PC-9 (cell line): ENCODE measurements around the gene HBG1. TPM values are rescaled to one million over a fixed set of nuclear protein-coding genes. Genes with fewer than 3 reads are reported as not detected.

ENCODE experiments used
- BruUV-seq: library from RNA; stranded (reverse); fragments of 400-500 nt; replicated peaks from 2 replicates; lab custom pipeline; 2021; lab: Mats Ljungman, UMichigan
- CTCF ChIA-PET: fragments of 300-600 bp; sonication (Branson Sonifier 250); formaldehyde crosslinking; loops from one replicate; lab custom pipeline; 2022; ENCODE audit warnings: antibody characterized with exemption; lab: Charles Lee
- POLR2A ChIA-PET: fragments of 300-600 bp; sonication (Branson Sonifier 250); formaldehyde crosslinking; loops from one replicate; lab custom pipeline; 2022; ENCODE audit warnings: antibody characterized with exemption; ENCODE audit not compliant: unreplicated experiment; lab: Charles Lee
- DNase-seq, 2 experiments: peaks; one replicate each; pipeline versions ENCODE4 v3.0.0 to v3.0.0-alpha.2; 2015 to 2022; ENCODE audit warnings: mixed read lengths in 1 of 2
- H2AFZ ChIP-seq: fragments of 200-600 bp; sonication (generic); 2 replicates; pipeline ENCODE4 v1.8.1; 2017; ENCODE audit warnings: antibody characterized with exemption
- H3F3A ChIP-seq: fragments of 200-600 bp; sonication (generic); 2 replicates; pipeline ENCODE4 v1.8.1; 2017; ENCODE audit warnings: antibody characterized with exemption, mild to moderate bottlenecking, low read depth; ENCODE audit not compliant: insufficient read depth
- H3K27ac ChIP-seq: fragments of 200-600 bp; sonication (generic); 2 replicates; pipeline ENCODE4 v1.6.1; 2016; ENCODE audit warnings: mixed run types
- H3K27me3 ChIP-seq: fragments of 200-600 bp; sonication (generic); 2 replicates; pipeline ENCODE4 v1.6.1; 2016; ENCODE audit warnings: low read depth, mixed run types; ENCODE audit not compliant: insufficient read depth
- H3K36me3 ChIP-seq: fragments of 200-600 bp; sonication (generic); 2 replicates; pipeline ENCODE4 v1.6.1; 2016; ENCODE audit warnings: low read depth, mixed run types
- H3K4me1 ChIP-seq: fragments of 200-600 bp; sonication (generic); replicated peaks from 2 replicates; pipeline ENCODE4 v1.6.1; 2016; ENCODE audit warnings: mixed run types; ENCODE audit not compliant: insufficient read depth
- H3K4me2 ChIP-seq: fragments of 200-600 bp; sonication (generic); 2 replicates; pipeline ENCODE4 v1.6.1; 2017; ENCODE audit warnings: mixed run types
- H3K4me3 ChIP-seq: fragments of 200-600 bp; sonication (generic); 2 replicates; pipeline ENCODE4 v1.6.1; 2016; ENCODE audit warnings: mixed run types
- H3K79me2 ChIP-seq: fragments of 200-600 bp; sonication (generic); 2 replicates; pipeline ENCODE4 v1.6.1; 2017; ENCODE audit warnings: low read depth, mixed run types
- H3K9me2 ChIP-seq: fragments of 200-600 bp; sonication (generic); 2 replicates; pipeline ENCODE4 v1.8.1; 2017; ENCODE audit warnings: mild to moderate bottlenecking; ENCODE audit not compliant: insufficient read depth
- H3K9me3 ChIP-seq: fragments of 200-600 bp; sonication (generic); 2 replicates; pipeline ENCODE4 v1.8.1; 2016; ENCODE audit warnings: low read depth; ENCODE audit not compliant: insufficient read depth
- H4K20me1 ChIP-seq: fragments of 200-600 bp; sonication (generic); 2 replicates; pipeline ENCODE4 v1.8.1; 2017; ENCODE audit not compliant: insufficient read depth
- EZH2 ChIP-seq: fragments of 200-600 bp; sonication (generic); IDR thresholded peaks from 2 replicates; pipeline ENCODE4 v1.8.0; 2017; ENCODE audit warnings: antibody characterized with exemption, low read depth
- intact Hi-C: fragments of 100-400 bp; cut with micrococcal nuclease; formaldehyde crosslinking; loops from one replicate; pipeline ENCODE4 v1.10.0; 2022; ENCODE audit not compliant: unreplicated experiment
- total RNA-seq: library from RNA; stranded (reverse); gene quantifications from 2 replicates; pipeline ENCODE4 v1.2.3, GENCODE V29; 2021
- TF ChIP-seq, protein P1 (sequence below): fragments of 200-600 bp; sonication (generic); conservative IDR thresholded peaks from 2 replicates; pipeline ENCODE4 v1.6.1; 2017; ENCODE audit warnings: mixed run types, antibody characterized with exemption, mild to moderate bottlenecking, moderate library complexity

Gene HBG1
- total RNA-seq, 1 experiment from 2014 or later = not detected

DNA sequence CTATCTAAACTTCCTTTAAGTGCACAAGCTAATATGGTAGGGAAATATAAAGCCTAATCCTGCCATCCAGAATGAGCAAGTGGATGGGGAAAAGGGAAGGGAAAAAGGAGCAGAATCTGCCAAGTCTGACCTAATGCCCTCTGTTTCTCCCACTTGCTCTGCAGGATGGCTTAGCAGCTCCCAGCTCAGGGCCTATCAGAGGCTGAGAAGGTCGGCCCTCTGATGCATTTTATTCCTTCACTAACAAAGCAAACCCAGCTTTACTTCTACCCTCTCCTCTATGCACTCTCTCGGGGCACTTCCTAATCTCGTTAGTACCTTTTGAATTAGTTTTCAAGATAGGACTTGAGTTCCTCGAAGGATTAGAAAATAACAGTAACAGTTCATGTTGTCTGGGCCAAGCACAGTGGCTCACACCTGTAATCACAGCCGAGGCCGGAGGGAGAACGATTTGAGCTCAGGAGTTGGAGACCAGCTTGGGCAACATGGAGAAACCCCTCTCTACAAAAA lies 39.2 kb downstream of the HBG1 start:
- no peak overlapping the region for H3K4me3 ChIP-seq
- H4K20me1 ChIP-seq = no peaks in the 10 kb centered on the region
- TF ChIP-seq, protein P1, sequence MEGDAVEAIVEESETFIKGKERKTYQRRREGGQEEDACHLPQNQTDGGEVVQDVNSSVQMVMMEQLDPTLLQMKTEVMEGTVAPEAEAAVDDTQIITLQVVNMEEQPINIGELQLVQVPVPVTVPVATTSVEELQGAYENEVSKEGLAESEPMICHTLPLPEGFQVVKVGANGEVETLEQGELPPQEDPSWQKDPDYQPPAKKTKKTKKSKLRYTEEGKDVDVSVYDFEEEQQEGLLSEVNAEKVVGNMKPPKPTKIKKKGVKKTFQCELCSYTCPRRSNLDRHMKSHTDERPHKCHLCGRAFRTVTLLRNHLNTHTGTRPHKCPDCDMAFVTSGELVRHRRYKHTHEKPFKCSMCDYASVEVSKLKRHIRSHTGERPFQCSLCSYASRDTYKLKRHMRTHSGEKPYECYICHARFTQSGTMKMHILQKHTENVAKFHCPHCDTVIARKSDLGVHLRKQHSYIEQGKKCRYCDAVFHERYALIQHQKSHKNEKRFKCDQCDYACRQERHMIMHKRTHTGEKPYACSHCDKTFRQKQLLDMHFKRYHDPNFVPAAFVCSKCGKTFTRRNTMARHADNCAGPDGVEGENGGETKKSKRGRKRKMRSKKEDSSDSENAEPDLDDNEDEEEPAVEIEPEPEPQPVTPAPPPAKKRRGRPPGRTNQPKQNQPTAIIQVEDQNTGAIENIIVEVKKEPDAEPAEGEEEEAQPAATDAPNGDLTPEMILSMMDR = no peak
- TF ChIP-seq EZH2 = no peak
- H3K4me1 ChIP-seq = no peaks in the 10 kb centered on the region
- ChIA-PET POLR2A (no interaction called here), CTCF (no interaction called here)
- no peaks in the 10 kb centered on the region for H3K9me3 ChIP-seq
- H2AFZ ChIP-seq = no peak overlapping the region
- intact Hi-C loops = no loop called here
- BruUV-seq = no TSS peak
- H3K36me3 ChIP-seq = no peaks in the 10 kb centered on the region
- H3K27ac ChIP-seq = no peak overlapping the region
- H3K27me3 ChIP-seq = no peaks in the 10 kb centered on the region
- H3K9me2 ChIP-seq = no peaks in the 10 kb centered on the region
- no peak overlapping the region for H3K4me2 ChIP-seq
- no peaks in the 10 kb centered on the region for H3K79me2 ChIP-seq
- DNase-seq = no peak
- H3F3A ChIP-seq = no peaks in the 10 kb centered on the region

DNA sequence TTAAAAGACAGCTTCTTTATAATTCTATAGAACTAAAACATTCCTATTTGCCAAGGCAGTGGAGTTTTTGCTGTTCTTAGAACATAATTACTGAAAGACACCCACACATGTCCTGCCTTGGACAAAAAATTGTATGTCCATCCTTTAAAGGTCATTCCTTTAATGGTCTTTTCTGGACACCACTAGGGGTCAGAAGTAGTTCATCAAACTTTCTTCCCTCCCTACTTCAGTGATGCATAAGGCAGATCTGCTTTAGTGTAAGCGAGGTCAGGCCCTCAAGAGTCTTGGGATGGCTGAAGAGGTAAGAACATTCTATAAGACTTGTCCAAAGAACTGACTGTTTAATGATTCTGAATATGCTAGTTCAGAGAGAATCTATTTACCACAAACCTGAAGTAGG lies 44.9 kb downstream of the HBG1 start:
- no peaks in the 10 kb centered on the region for H3F3A ChIP-seq
- intact Hi-C loops = loop anchor here (1.0 to 2.0 kb wide), 3 partner anchors 87 to 604 kb away; partner anchors contain the start of gene OR52N2
- H3K4me3 ChIP-seq = no peak overlapping the region
- no peaks in the 10 kb centered on the region for H3K9me3 ChIP-seq
- no peaks in the 10 kb centered on the region for H3K79me2 ChIP-seq
- ChIA-PET CTCF (no interaction called here), POLR2A (no interaction called here)
- BruUV-seq = no TSS peak
- no peak for TF ChIP-seq EZH2
- TF ChIP-seq, protein P1 = peak; percentile 66
- H3K36me3 ChIP-seq = no peaks in the 10 kb centered on the region
- no peaks in the 10 kb centered on the region for H3K4me1 ChIP-seq
- H3K27me3 ChIP-seq = no peaks in the 10 kb centered on the region
- no peaks in the 10 kb centered on the region for H4K20me1 ChIP-seq
- H3K9me2 ChIP-seq = no peaks in the 10 kb centered on the region
- H3K4me2 ChIP-seq = no peak overlapping the region
- no peak overlapping the region for H3K27ac ChIP-seq
- H2AFZ ChIP-seq = no peak overlapping the region
- peak in 1 of 2 experiments; percentile 1 for DNase-seq

DNA sequence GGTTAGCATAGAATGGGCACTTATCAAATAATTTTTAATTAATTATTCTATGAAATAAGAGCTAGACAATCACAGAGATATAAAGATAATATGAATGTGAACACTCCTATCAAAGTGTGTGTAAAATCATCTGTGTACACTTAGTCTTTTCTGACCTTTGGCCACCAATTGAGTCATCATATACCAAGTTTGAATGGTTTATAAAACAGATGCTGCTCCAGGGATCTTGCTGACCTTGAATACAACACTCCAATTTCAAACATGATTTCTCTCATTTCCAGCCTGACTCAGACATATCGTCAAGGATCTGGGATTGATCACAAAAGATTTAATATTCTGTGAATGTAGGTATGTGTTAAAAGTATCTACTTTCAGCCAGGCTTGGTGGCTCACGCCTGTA lies 46.3 kb downstream of the HBG1 start:
- no peaks in the 10 kb centered on the region for H3K27me3 ChIP-seq
- H3K36me3 ChIP-seq = no peaks in the 10 kb centered on the region
- no peak overlapping the region for H2AFZ ChIP-seq
- H3K9me3 ChIP-seq = no peaks in the 10 kb centered on the region
- H4K20me1 ChIP-seq = no peaks in the 10 kb centered on the region
- no peak overlapping the region for H3K4me2 ChIP-seq
- POLR2A ChIA-PET = no interaction called here
- CTCF ChIA-PET = no interaction called here
- no peaks in the 10 kb centered on the region for H3K9me2 ChIP-seq
- TF ChIP-seq EZH2 = no peak
- TF ChIP-seq, protein P1 = no peak
- DNase-seq = no peak
- H3F3A ChIP-seq = no peaks in the 10 kb centered on the region
- no peak overlapping the region for H3K27ac ChIP-seq
- no peak overlapping the region for H3K4me3 ChIP-seq
- H3K4me1 ChIP-seq = no peaks in the 10 kb centered on the region
- intact Hi-C loops = no loop called here
- H3K79me2 ChIP-seq = no peaks in the 10 kb centered on the region
- no TSS peak for BruUV-seq
